ENCODE data around the gene TERT. TPM values are rescaled to one million over a fixed set of nuclear protein-coding genes. Genes with fewer than 3 reads are reported as not detected.
"Not testable (repeated sequence)": the region's sequence is repeated elsewhere in the genome, so short reads cannot be mapped to it uniquely, and the experiment has no call there.

The TERT gene
- total RNA-seq, 1 experiment from 2014 or later: 0.42 TPM

- in situ Hi-C loops (cut with HindIII; ENCODE audit: low pct_unique_long_range_greater_than_20kb, low sequenced_read_pairs): no loop called here
- DNase-seq (ENCODE audit: low read depth, low spot score): no peak
These were observed 9.0 kb downstream of the TERT start for GRCh38 chr5:1285883-1286291.

DNA sequence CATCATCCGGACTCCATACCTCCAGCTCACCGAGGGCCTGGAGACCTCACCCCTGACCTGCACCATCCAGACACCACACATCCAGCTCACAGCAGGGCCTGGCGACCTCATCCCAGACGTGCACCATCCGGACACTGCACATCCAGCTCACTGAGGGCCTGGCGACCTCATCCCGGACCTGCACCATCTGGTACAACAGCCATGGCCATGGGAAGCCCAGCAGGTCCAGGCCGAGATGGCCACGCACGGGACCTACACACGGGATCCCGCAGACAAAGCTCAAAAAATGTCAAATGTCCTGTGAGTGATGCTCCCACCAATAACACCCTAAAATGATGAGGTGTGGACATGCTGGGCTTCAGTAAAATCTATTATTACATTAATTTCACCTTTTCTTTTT, 9.7 kb downstream of the TERT start:
- DNase-seq (ENCODE audit: low read depth, low spot score): no peak
- in situ Hi-C loops (cut with HindIII; ENCODE audit: low pct_unique_long_range_greater_than_20kb, low sequenced_read_pairs): no loop called here

GRCh38 chr5:1284336-1284970, 10.4 kb downstream of the TERT start:
- DNase-seq (ENCODE audit: low read depth, low spot score); in situ Hi-C loops (cut with HindIII; ENCODE audit: low pct_unique_long_range_greater_than_20kb, low sequenced_read_pairs): not testable (repeated sequence)

GRCh38 chr5:1283729-1284041, 11.2 kb downstream of the TERT start:
- DNase-seq (ENCODE audit: low read depth, low spot score); in situ Hi-C loops (cut with HindIII; ENCODE audit: low pct_unique_long_range_greater_than_20kb, low sequenced_read_pairs): not testable (repeated sequence)

GRCh38 chr5:1282993-1283728, 11.7 kb downstream of the TERT start:
- in situ Hi-C loops (cut with HindIII; ENCODE audit: low pct_unique_long_range_greater_than_20kb, low sequenced_read_pairs); DNase-seq (ENCODE audit: low read depth, low spot score): not testable (repeated sequence)

- in situ Hi-C loops (cut with HindIII; ENCODE audit: low pct_unique_long_range_greater_than_20kb, low sequenced_read_pairs): no loop called here
- DNase-seq (ENCODE audit: low read depth, low spot score): no peak
These were observed 12.5 kb downstream of the TERT start for GRCh38 chr5:1282131-1282992.

- DNase-seq (ENCODE audit: low read depth, low spot score): no peak
- in situ Hi-C loops (cut with HindIII; ENCODE audit: low pct_unique_long_range_greater_than_20kb, low sequenced_read_pairs): no loop called here
These were observed 13.6 kb downstream of the TERT start for GRCh38 chr5:1281038-1281882.

DNA sequence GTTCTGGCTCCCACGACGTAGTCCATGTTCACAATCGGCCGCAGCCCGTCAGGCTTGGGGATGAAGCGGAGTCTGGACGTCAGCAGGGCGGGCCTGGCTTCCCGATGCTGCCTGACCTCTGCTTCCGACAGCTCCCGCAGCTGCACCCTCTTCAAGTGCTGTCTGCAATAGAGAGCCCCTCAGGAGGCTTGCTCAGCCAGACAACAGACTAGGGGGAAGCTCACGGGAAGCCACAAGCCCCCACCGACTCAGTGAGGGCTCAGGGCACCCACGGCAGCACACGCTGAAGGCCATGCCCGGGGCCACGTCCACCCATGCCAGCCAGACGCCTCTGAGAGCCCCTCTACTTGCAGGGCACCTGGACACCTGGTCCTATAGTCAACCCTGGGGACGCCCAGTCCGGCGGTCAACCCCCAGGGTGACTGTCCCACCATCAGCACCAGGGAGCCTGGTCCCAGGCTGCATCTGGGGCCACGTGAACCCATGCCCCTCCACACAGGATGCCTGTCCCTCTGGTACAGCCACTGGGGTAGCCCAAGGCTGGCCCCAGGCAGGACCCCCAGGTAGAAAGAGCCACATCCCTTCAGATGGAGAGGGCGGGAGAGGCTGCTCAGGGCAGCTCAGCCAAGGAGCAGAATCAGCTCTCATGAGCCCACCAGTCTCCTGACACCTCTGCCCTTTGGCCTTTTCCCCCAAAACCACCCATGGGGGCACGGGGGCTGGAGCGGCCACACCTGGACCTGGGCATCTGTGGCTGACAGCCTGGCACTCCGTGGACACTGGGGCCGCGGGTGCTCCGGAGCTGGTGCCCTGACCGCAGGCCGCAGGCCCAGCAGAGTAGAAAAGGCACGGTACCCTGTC, 14.5 kb downstream of the TERT start:
- no peak for DNase-seq (ENCODE audit: low read depth, low spot score)
- in situ Hi-C loops (cut with HindIII; ENCODE audit: low pct_unique_long_range_greater_than_20kb, low sequenced_read_pairs): no loop called here

DNA sequence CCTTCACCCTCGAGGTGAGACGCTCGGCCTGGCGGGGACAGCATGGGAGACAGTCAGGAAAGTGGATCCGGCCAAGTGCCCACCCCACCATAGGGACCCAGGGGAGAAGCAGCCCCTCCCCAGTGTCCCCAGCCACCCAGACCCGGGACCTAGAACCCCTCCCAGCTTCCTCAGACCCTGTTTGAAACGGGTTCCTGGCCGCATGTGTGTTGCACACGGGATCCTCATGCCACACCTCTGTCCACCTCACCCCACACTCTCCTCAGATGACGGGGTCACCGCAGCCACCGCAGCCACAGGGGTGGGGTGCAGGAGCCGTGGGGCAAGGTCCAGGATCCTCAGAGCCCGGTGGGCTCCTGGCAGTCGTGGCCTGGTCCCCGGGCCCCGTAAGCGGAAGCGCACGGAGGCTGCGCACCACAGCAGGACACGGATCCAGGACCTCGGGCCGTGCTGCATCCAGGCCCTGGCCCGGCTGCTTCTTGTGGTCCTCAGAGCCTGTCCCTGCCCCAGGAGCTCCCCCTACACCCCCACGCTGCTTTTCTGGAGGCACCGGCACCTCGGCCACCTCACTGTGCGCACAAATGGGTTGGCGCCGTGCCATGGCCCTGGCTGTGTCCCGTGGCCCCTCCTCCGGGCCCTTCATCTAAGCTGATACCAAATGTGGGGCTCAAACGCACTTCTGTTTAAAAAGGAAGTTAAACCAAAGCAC, 15.3 kb downstream of the TERT start:
- in situ Hi-C loops (cut with HindIII; ENCODE audit: low pct_unique_long_range_greater_than_20kb, low sequenced_read_pairs): no loop called here
- DNase-seq (ENCODE audit: low read depth, low spot score): no peak

GRCh38 chr5:1278656-1279442, 16.0 kb downstream of the TERT start:
- in situ Hi-C loops (cut with HindIII; ENCODE audit: low pct_unique_long_range_greater_than_20kb, low sequenced_read_pairs): no loop called here
- DNase-seq (ENCODE audit: low read depth, low spot score): no peak

DNA sequence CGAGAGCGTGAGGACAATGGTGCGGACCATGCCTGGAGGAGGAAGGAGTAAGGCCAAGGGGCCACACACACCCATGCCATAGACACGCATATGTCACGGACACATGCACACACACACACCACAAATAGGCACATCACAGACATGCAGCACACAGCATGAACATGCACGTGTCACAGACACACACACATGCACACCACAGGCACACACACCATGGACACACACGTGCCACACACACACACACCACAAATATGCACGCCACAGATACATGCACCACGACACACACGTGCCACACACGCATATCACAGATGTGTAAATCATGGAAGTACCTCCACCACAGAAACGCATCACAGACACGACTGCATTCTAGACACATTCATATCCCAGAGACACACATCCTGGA, 16.7 kb downstream of the TERT start:
- no peak for DNase-seq (ENCODE audit: low read depth, low spot score)
- in situ Hi-C loops (cut with HindIII; ENCODE audit: low pct_unique_long_range_greater_than_20kb, low sequenced_read_pairs): no loop called here

DNA sequence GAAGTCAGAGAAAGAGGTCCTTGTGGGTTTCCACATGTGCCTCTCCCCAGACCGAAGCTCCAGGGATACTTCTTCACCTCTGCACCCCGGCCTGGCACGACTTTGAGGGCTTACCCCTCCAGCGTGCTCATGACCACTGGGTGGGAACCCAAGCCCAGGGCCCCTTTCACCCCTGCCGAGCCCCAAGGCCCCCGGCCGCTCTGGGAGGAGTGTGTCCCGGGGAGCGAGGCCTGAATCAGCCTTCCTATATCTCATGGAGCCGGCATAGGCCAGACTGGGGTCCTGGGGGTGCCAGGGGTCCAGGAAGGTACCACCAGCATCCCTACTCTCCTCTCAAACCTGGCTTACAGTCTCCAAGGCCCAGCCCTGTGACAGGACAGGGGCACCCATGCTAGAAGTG, 17.1 kb downstream of the TERT start:
- in situ Hi-C loops (cut with HindIII; ENCODE audit: low pct_unique_long_range_greater_than_20kb, low sequenced_read_pairs): no loop called here
- no peak for DNase-seq (ENCODE audit: low read depth, low spot score)

GRCh38 chr5:1277331-1277730, 17.5 kb downstream of the TERT start:
- no peak for DNase-seq (ENCODE audit: low read depth, low spot score)
- in situ Hi-C loops (cut with HindIII; ENCODE audit: low pct_unique_long_range_greater_than_20kb, low sequenced_read_pairs): no loop called here

DNA sequence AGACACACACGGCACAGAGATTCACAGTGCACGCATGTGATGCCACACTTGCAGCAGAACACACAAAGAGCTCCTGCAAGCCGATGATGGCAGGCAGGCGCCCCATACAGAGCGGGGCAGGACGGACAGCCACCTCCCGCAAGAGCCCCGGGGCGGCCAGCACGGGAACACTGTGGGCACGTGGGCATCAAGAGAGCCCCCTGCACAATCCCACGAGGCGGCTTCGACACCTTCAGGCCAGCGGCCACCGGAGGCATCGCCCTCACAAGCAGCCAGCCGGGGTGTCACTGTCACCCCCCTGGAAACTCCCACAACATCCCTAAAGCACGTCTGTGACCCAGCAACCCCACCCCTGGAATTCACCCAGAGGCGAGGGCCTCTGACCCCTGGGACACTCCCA, 17.9 kb downstream of the TERT start:
- in situ Hi-C loops (cut with HindIII; ENCODE audit: low pct_unique_long_range_greater_than_20kb, low sequenced_read_pairs): no loop called here
- no peak for DNase-seq (ENCODE audit: low read depth, low spot score)

DNA sequence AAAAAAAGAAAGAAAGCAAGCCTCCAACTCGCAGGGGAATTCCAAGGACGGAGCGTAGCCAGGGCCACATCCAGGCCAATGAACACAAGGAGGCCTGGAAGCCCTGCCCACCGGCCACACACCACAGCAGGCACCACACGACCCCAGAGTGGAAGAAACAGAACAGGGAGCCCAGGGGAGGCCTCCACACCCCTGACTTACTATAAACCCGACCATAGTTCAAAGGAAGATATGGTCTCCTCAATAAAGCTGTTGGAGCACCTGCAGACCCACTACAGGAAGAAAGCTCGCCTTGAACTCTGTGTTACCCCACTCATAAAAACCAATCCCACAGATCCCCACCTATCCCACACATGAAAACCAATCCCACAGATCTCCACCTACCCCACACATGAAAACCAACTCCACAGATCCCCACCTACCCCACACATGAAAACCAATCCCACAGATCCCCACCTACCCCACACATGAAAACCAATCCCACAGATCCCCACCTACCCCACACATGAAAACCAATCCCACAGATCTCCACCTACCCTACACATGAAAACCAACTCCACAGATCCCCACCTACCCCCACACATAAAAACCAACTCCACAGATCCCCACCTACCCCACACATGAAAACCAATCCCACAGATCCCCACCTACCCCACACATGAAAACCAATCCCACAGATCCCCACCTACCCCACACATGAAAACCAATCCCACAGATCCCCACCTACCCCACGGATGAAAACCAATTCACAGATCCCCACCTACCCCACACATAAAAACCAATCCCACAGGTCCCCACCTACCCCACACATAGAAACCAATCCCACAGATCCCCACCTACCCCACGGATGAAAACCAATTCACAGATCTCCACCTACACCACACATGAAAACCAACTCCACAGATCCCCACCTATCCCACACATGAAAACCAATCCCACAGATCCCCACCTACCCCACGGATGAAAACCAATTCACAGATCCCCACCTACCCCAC, 19.2 kb downstream of the TERT start:
- DNase-seq (ENCODE audit: low read depth, low spot score); in situ Hi-C loops (cut with HindIII; ENCODE audit: low pct_unique_long_range_greater_than_20kb, low sequenced_read_pairs): not testable (repeated sequence)
